ENCODE results near the gene RBM38.

The RBM38 gene

DNA sequence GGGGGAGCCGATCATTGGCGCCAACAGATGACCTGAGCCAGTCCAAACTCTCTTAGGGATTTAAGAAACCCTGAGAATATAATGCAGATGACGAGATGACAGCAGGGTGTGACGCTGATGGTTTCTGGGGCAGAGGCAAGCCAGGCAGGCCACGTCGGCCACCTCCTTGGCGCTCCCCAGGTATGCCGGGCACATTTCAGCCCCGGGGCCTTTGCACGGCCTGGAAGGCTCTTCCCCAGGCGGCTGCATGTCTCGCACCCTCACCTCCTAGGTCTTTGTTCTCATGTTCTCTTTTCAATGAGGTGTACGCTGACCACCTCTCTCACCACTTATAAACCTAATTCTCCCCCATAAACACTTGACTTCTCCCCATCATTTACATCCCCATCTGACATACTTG, 64.9 kb downstream of the RBM38 start:
- DNase-seq (ENCODE audit: low read depth), result no peak

DNA sequence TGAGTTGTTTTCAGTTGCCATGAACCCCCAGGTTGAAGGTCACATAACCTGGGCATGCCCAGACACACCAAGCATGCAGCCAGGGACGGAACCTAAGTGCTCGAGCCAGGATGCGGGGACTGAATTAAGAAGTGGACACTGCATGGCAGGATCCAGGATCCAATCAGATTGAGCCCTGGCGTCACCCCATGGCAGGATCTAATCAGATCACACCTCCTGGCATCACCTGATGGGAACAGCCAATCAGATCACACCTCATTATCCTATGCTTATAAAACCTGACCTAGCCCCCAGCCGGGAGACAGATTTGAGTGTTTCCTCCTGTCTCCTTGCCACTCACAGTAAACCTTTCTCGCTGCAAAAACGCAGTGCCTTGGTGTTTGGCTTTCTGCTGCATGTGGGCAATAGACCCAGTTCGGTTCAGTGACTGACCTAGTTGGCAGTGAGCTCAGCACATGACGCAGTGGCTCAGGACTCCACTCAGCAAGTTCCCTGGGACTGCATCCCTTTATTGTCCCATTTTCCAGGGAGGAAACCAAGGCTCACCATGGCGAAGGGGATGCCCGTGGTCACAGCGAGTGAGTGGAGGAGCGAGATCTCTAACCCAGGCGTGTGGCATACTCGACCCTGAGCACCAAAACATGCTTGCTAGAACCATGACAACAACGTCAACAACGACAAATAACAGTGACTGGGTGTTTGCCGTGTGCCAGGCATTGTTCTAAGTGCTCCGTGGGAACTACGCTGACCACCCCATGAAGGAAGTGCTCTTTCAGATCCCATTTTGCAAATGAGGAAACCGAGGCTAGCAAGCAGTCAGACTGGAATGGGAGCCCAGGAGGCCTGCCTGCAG, 66.3 kb downstream of the RBM38 start:
- DNase-seq (ENCODE audit: low read depth), result no peak

DNA sequence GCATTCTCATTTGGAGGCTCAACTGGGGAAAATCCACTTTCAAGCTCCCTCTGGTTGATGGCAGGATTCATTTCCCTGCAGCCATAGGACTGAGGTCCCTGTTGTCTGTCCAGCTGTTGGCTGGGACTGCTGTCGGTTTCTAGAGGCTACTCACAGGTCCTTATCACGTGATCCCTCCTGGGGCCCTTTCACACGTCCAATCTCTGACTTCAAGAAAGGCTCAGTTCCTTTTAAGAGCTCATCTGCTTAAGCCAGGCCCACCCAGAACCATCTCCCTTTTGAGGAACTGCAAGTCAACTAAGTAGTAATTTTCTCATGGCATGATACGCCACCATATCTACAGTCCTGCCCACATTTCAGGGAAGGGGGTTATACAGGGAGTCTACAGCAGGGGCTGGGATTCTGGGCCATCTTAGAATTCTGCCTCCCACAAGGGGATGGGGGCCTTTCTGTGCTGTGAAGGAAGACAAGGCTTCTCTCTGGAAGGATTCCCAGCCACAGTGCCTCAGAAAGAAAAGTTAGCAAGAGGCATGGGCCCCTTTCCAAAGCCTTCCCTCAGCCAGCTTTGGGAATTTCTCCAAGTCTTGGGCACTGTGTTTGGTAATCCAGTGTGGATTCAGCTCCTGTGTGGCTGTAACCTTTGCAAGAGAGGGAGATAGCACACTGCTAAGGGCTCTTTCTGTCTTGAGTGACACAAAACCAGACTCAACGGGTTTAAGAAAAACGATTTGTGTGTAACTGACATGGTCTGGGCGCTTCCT, 67.4 kb downstream of the RBM38 start:
- no peak for DNase-seq (ENCODE audit: low read depth)
